H9 (cell line): ENCODE data around the gene PLEKHM1. TPM values are rescaled to one million over a fixed set of nuclear protein-coding genes. Genes with fewer than 3 reads are reported as not detected.

ENCODE experiments used
- DNase-seq: peaks from one replicate; pipeline ENCODE4 v3.0.0-alpha.2; 2017
- H2AFZ ChIP-seq: one replicate; pipeline ENCODE4 v1.6.1; 2013; ENCODE audit warnings: mild to moderate bottlenecking, low read length, control low read depth, moderate library complexity
- H2AK5ac ChIP-seq: 2 replicates; pipeline ENCODE4 v1.6.1; 2013; ENCODE audit warnings: low read length, control low read depth, mixed read lengths; ENCODE audit not compliant: insufficient read length
- H2BK120ac ChIP-seq: one replicate; pipeline ENCODE4 v1.6.1; 2013; ENCODE audit warnings: low read depth, mild to moderate bottlenecking, low read length, control low read depth, inconsistent platforms; ENCODE audit not compliant: poor library complexity, severe bottlenecking
- H2BK12ac ChIP-seq: 2 replicates; pipeline ENCODE4 v1.6.1; 2013; ENCODE audit warnings: low read length, control low read depth, mixed read lengths, low read depth; ENCODE audit not compliant: insufficient read length
- H2BK15ac ChIP-seq: 2 replicates; pipeline ENCODE4 v1.6.1; 2013; ENCODE audit warnings: low read depth, low read length, control low read depth
- H2BK20ac ChIP-seq: one replicate; pipeline ENCODE4 v1.6.1; 2013; ENCODE audit warnings: low read depth, mild to moderate bottlenecking, low read length, control low read depth, inconsistent platforms; ENCODE audit not compliant: poor library complexity, severe bottlenecking
- H2BK5ac ChIP-seq: 2 replicates; pipeline ENCODE4 v1.6.1; 2013; ENCODE audit warnings: low read length, control low read depth, mixed read lengths; ENCODE audit not compliant: insufficient read length
- H3K14ac ChIP-seq: 2 replicates; pipeline ENCODE4 v1.6.1; 2013; ENCODE audit warnings: low read length, control low read depth; ENCODE audit not compliant: insufficient read depth
- H3K18ac ChIP-seq: 2 replicates; pipeline ENCODE4 v1.6.1; 2013; ENCODE audit warnings: low read depth, mild to moderate bottlenecking, mixed read lengths, low read length, control low read depth; ENCODE audit not compliant: insufficient read length
- H3K23ac ChIP-seq: 2 replicates; pipeline ENCODE4 v1.6.1; 2013; ENCODE audit warnings: low read length, control low read depth, mixed read lengths, low read depth; ENCODE audit not compliant: insufficient read length
- H3K23me2 ChIP-seq: 2 replicates; pipeline ENCODE4 v1.6.1; 2013; ENCODE audit warnings: low read depth, mild to moderate bottlenecking, mixed read lengths, low read length, control low read depth; ENCODE audit not compliant: insufficient read length, poor library complexity, severe bottlenecking
- H3K27ac ChIP-seq: 2 replicates; pipeline ENCODE4 v1.5.1; 2013; ENCODE audit warnings: low read length, control low read depth, mixed read lengths, low read depth; ENCODE audit not compliant: insufficient read length
- H3K27me3 ChIP-seq: 2 replicates; pipeline ENCODE4 v1.6.1; 2013; ENCODE audit warnings: low read length, control low read depth, inconsistent platforms; ENCODE audit not compliant: insufficient read depth
- H3K4ac ChIP-seq: 2 replicates; pipeline ENCODE4 v1.6.1; 2013; ENCODE audit warnings: low read depth, mild to moderate bottlenecking, control low read depth, inconsistent platforms, low read length, moderate library complexity
- H3K4me1 ChIP-seq: 2 replicates; pipeline ENCODE4 v1.6.1; 2013; ENCODE audit warnings: low read length, control low read depth, inconsistent platforms; ENCODE audit not compliant: insufficient read depth
- H3K4me2 ChIP-seq: 2 replicates; pipeline ENCODE4 v1.6.1; 2013; ENCODE audit warnings: low read length, control low read depth, mixed read lengths; ENCODE audit not compliant: insufficient read length, insufficient read depth
- H3K56ac ChIP-seq: 2 replicates; pipeline ENCODE4 v1.6.1; 2013; ENCODE audit warnings: low read depth, mild to moderate bottlenecking, mixed read lengths, low read length, control low read depth; ENCODE audit not compliant: insufficient read length
- H3K79me1 ChIP-seq: 2 replicates; pipeline ENCODE4 v1.6.1; 2013; ENCODE audit warnings: low read depth, mild to moderate bottlenecking, moderate library complexity, low read length, control low read depth, inconsistent platforms; ENCODE audit not compliant: insufficient read depth, poor library complexity, severe bottlenecking
- H3K79me2 ChIP-seq: 2 replicates; pipeline ENCODE4 v1.6.1; 2013; ENCODE audit warnings: low read length, control low read depth, inconsistent platforms; ENCODE audit not compliant: insufficient read depth
- H3K9ac ChIP-seq: 2 replicates; pipeline ENCODE4 v1.6.1; 2013; ENCODE audit warnings: low read length, control low read depth, mixed read lengths; ENCODE audit not compliant: insufficient read length; ENCODE audit errors: extremely low read depth
- H3K9me3 ChIP-seq: one replicate; pipeline ENCODE4 v1.6.1; 2013; ENCODE audit warnings: low read depth, low read length, inconsistent platforms; ENCODE audit not compliant: control insufficient read depth
- H3T11ph ChIP-seq: one replicate; pipeline ENCODE4 v1.6.1; 2013; ENCODE audit warnings: mild to moderate bottlenecking, low read length, control low read depth, inconsistent platforms
- H4K20me1 ChIP-seq: one replicate; pipeline ENCODE4 v1.6.1; 2013; ENCODE audit not compliant: control insufficient read depth, insufficient read length, insufficient read depth
- H4K5ac ChIP-seq: 2 replicates; pipeline ENCODE4 v1.6.1; 2013; ENCODE audit warnings: low read depth, mild to moderate bottlenecking, mixed read lengths, low read length, control low read depth; ENCODE audit not compliant: insufficient read length
- H4K8ac ChIP-seq: replicated peaks from 2 replicates; pipeline ENCODE4 v1.6.1; 2013; ENCODE audit warnings: low read length, control low read depth, mixed read lengths, low read depth; ENCODE audit not compliant: insufficient read length
- H4K91ac ChIP-seq: 2 replicates; pipeline ENCODE4 v1.6.1; 2013; ENCODE audit warnings: low read depth, mild to moderate bottlenecking, moderate library complexity, mixed read lengths, low read length, control low read depth; ENCODE audit not compliant: insufficient read length
- H3K27ac Mint-ChIP-seq, 3 experiments: 2 replicates in 2 of 3; 3 replicates in 1 of 3; pipeline ENCODE4 v1.8.0; 2020 to 2021; ENCODE audit warnings: mixed read lengths in 3 of 3, mild to moderate bottlenecking in 1 of 3, moderate library complexity in 1 of 3
- H3K27me3 Mint-ChIP-seq: 2 replicates; pipeline ENCODE4 v1.8.0; 2021; ENCODE audit warnings: low read depth, mild to moderate bottlenecking, moderate library complexity, mixed read lengths
- H3K36me3 Mint-ChIP-seq, 3 experiments: 2 replicates in 2 of 3; 3 replicates in 1 of 3; pipeline ENCODE4 v1.8.0; 2020 to 2021; ENCODE audit warnings: low read depth in 3 of 3, mixed read lengths in 3 of 3; ENCODE audit not compliant: insufficient read depth in 1 of 3
- H3K4me1 Mint-ChIP-seq, 2 experiments: 2 replicates each; pipeline ENCODE4 v1.8.0; 2020; ENCODE audit warnings: mixed read lengths in 2 of 2
- H3K4me3 Mint-ChIP-seq, 2 experiments: 2 replicates in 1 of 2; 3 replicates in 1 of 2; pipeline ENCODE4 v1.8.0; 2020 to 2021; ENCODE audit warnings: mild to moderate bottlenecking in 2 of 2, mixed read lengths in 2 of 2, moderate library complexity in 1 of 2
- H3K9me3 Mint-ChIP-seq, 2 experiments: 2 replicates in 1 of 2; 3 replicates in 1 of 2; pipeline ENCODE4 v1.8.0; 2020; ENCODE audit warnings: mild to moderate bottlenecking in 2 of 2, mixed read lengths in 2 of 2, moderate library complexity in 1 of 2
- WGBS: extraction: QIAGEN DNeasy Blood & Tissue Kit; methylation state at CpG from one replicate; pipeline ENCODE4 v1.1.7; 2013; ENCODE audit warnings: missing lambda C conversion rate, low lambda C conversion rate, mixed read lengths; ENCODE audit not compliant: insufficient read length; ENCODE audit errors: extremely low coverage; 5-methylcytosine and 5-hydroxymethylcytosine counted together
- total RNA-seq: library from RNA; stranded (reverse); gene quantifications from 2 replicates; pipeline ENCODE4 v1.2.1, GENCODE V29; 2021
- TF ChIP-seq, protein P1 (sequence below): fragments of 200-600 bp; sonication (generic); conservative IDR thresholded peaks from 3 replicates; pipeline ENCODE4 v1.8.0; 2021; ENCODE audit warnings: antibody characterized with exemption, mild to moderate bottlenecking

The PLEKHM1 gene
- total RNA-seq, 1 experiment from 2014 or later: 20.7 TPM

DNA sequence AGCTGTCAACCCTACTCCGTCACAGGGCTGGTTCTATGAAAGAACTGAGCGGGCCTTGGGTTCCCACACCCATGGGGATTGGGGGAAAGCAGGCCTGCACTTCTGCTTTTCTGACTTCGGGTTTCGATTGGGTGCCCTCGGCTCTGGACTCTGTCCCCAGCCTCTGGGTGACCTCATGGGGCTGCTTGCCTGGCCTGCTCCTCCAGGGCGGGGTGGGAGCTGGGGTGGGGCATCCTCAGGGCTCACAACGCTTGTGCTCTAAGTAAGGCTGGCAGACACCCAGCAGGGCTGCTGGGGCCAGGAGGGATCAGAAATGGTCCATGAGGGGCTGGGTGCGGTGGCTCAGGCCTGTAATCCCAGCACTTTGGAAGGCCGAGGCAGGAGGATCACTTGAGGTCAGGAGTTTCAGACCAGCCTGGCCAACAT lies 77.0 kb downstream of the PLEKHM1 start:
- Mint-ChIP-seq H3K4me3 (no peak overlapping the region), H3K4me1 (peaks cover 31 to 36% of the 10 kb centered on the region in 2 experiments)
- no peak for DNase-seq

More for the DNA sequence above, 77.0 kb downstream of the PLEKHM1 start:
- no peaks in the 10 kb centered on the region for H3K79me1 ChIP-seq
- no peak overlapping the region for H3K27ac Mint-ChIP-seq
- H3K23ac ChIP-seq: no peak overlapping the region
- H3T11ph ChIP-seq: no peak overlapping the region
- H3K9ac ChIP-seq: no peak overlapping the region
- H4K8ac ChIP-seq: no peak overlapping the region
- no peaks in the 10 kb centered on the region for H3K79me2 ChIP-seq
- no peaks in the 10 kb centered on the region for H3K9me3 Mint-ChIP-seq
- no peaks in the 10 kb centered on the region for H4K20me1 ChIP-seq
- no peak overlapping the region for H2BK5ac ChIP-seq
- TF ChIP-seq, protein P1, sequence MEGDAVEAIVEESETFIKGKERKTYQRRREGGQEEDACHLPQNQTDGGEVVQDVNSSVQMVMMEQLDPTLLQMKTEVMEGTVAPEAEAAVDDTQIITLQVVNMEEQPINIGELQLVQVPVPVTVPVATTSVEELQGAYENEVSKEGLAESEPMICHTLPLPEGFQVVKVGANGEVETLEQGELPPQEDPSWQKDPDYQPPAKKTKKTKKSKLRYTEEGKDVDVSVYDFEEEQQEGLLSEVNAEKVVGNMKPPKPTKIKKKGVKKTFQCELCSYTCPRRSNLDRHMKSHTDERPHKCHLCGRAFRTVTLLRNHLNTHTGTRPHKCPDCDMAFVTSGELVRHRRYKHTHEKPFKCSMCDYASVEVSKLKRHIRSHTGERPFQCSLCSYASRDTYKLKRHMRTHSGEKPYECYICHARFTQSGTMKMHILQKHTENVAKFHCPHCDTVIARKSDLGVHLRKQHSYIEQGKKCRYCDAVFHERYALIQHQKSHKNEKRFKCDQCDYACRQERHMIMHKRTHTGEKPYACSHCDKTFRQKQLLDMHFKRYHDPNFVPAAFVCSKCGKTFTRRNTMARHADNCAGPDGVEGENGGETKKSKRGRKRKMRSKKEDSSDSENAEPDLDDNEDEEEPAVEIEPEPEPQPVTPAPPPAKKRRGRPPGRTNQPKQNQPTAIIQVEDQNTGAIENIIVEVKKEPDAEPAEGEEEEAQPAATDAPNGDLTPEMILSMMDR: no peak
- H3K9me3 ChIP-seq: no peaks in the 10 kb centered on the region
- H3K27ac ChIP-seq: no peak overlapping the region
- no peak overlapping the region for H3K4ac ChIP-seq
- H2AK5ac ChIP-seq: no peak overlapping the region
- no peak overlapping the region for H3K4me2 ChIP-seq
- no peak overlapping the region for H3K56ac ChIP-seq
- H3K23me2 ChIP-seq: no peaks in the 10 kb centered on the region
- H4K5ac ChIP-seq: no peak overlapping the region
- H3K36me3 Mint-ChIP-seq: 0 out of 7 replicates have a peak, but pooled peaks cover 0 to 3% (median 0%) of the 10 kb centered on the region in 3 experiments
- H3K27me3 ChIP-seq: no peaks in the 10 kb centered on the region
- H2BK20ac ChIP-seq: no peak overlapping the region
- H2BK120ac ChIP-seq: no peak overlapping the region
- H2BK15ac ChIP-seq: no peak overlapping the region
- no peak overlapping the region for H4K91ac ChIP-seq
- no peak overlapping the region for H2AFZ ChIP-seq
- H3K14ac ChIP-seq: no peak overlapping the region
- no CpG with 5 or more reads among the region's 9 CpGs for WGBS
- H2BK12ac ChIP-seq: no peak overlapping the region
- no peaks in the 10 kb centered on the region; the same call in 1 of the 2 replicates for H3K27me3 Mint-ChIP-seq
- no peak overlapping the region for H3K18ac ChIP-seq
- no peaks in the 10 kb centered on the region for H3K4me1 ChIP-seq
